OCI-LY3 (cell line): ENCODE results near the gene OTX2.

Experiments used
- H2AFZ ChIP-seq: fragments of 200-600, 300-600 bp; shearing (Covaris generic); 2 replicates; pipeline ENCODE4 v1.6.0; 2014; ENCODE audit warnings: antibody characterized with exemption, low read depth, low read length
- H3K27ac ChIP-seq: fragments of 200-600, 300-600 bp; sonication (generic); 2 replicates; pipeline ENCODE4 v1.5.1; 2014; ENCODE audit warnings: mild to moderate bottlenecking, low read length, moderate library complexity, mixed read lengths
- H3K27me3 ChIP-seq: fragments of 200-600, 300-600 bp; sonication (generic); 2 replicates; pipeline ENCODE4 v1.6.1; 2014; ENCODE audit warnings: low read depth, low read length, mixed read lengths
- H3K36me3 ChIP-seq: fragments of 200-600, 300-600 bp; sonication (generic); replicated peaks from 2 replicates; pipeline ENCODE3; 2014; ENCODE audit warnings: low read depth, low read length, mixed read lengths
- H3K4me1 ChIP-seq: fragments of 300-600, 200-600 bp; sonication (generic); 2 replicates; pipeline ENCODE4 v1.6.1; 2014; ENCODE audit warnings: low read length, mixed read lengths
- H3K4me2 ChIP-seq: fragments of 200-600, 300-600 bp; sonication (generic); 2 replicates; pipeline ENCODE4 v1.6.1; 2014; ENCODE audit warnings: low read length, mixed read lengths
- H3K4me3 ChIP-seq: fragments of 300-600, 200-600 bp; sonication (generic); 2 replicates; pipeline ENCODE4 v1.5.1; 2014; ENCODE audit warnings: antibody characterized with exemption, mild to moderate bottlenecking, low read length, moderate library complexity
- H3K79me2 ChIP-seq: fragments of 300-600, 200-600 bp; shearing (Covaris generic); 2 replicates; pipeline ENCODE4 v1.6.1; 2014; ENCODE audit warnings: mild to moderate bottlenecking, low read length, mixed read lengths
- H3K9ac ChIP-seq: fragments of 300-600, 200-600 bp; shearing (Covaris generic); 2 replicates; pipeline ENCODE4 v1.6.0; 2014; ENCODE audit warnings: mild to moderate bottlenecking, low read length, moderate library complexity
- H3K9me3 ChIP-seq: fragments of 200-600, 300-600 bp; shearing (Covaris generic); 2 replicates; pipeline ENCODE4 v1.6.1; 2014; ENCODE audit warnings: low read length, mixed read lengths; ENCODE audit not compliant: insufficient read depth
- H4K20me1 ChIP-seq: fragments of 200-600, 300-600 bp; sonication (generic); 2 replicates; pipeline ENCODE4 v1.6.1; 2016; ENCODE audit warnings: low read length, mixed read lengths; ENCODE audit not compliant: insufficient read depth
- CTCF ChIP-seq: fragments of 200-600, 300-600 bp; sonication (generic); IDR thresholded peaks from 2 replicates; pipeline ENCODE4 v1.5.1; 2014; ENCODE audit warnings: antibody characterized with exemption, low read length, low read depth
- EZH2phosphoT487 ChIP-seq: fragments of 200-600 bp; shearing (Covaris generic); IDR thresholded peaks from 2 replicates; pipeline ENCODE4 v1.6.1; 2018; ENCODE audit warnings: antibody characterized with exemption, mixed run types, low read depth

OTX2 gene

GRCh38 chr14:56810147-56810719 is at the start of gene OTX2:
Gene OTX2, minus strand, starts transcription at chr14:56810479. Its CDS starts 5,023 bp downstream, at chr14:56805456.
- Histone ChIP-seq H2AFZ (no peak within 1 kb of the TSS), H3K4me2 (no peak within 1 kb of the TSS), H3K27me3 (no peaks in the 10 kb centered on the region), H3K27ac (no peak within 1 kb of the TSS), H3K4me1 (no peaks in the 10 kb centered on the region), H3K9ac (no peak within 1 kb of the TSS), H4K20me1 (no peaks in the 10 kb centered on the region), H3K36me3 (no peaks in the 10 kb centered on the region), H3K79me2 (no peaks in the 10 kb centered on the region), H3K4me3 (no peak within 1 kb of the TSS), H3K9me3 (no peaks in the 10 kb centered on the region)
- TF ChIP-seq CTCF (no peak), EZH2phosphoT487 (no peak)

DNA sequence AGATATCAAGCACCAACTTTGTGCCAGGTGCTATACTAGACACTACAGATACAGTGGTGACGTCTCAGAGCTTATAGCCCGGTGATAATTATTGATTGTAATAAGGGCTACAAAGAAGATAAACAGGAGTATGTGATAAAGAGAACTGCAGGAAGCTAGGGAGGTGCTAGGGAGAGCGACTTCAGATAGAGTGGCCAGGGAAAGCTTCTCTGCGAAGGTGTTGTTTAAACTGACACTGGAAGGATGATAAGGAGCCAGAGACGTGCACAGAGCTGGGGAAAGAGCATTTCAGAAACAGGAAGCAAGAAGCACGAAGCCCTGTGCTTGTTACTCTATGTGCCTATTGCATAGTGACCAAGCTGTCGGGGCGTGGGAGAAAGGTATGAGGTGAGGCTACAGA is 48.1 kb upstream of the OTX2 start:
- Histone ChIP-seq H3K79me2 (no peaks in the 10 kb centered on the region), H3K27ac (no peak overlapping the region), H3K4me3 (no peak overlapping the region), H4K20me1 (no peaks in the 10 kb centered on the region), H3K27me3 (peaks cover 13% of the 10 kb centered on the region), H3K36me3 (no peaks in the 10 kb centered on the region), H3K9ac (no peak overlapping the region), H2AFZ (no peak overlapping the region), H3K4me2 (no peak overlapping the region), H3K9me3 (no peaks in the 10 kb centered on the region), H3K4me1 (no peaks in the 10 kb centered on the region)
- TF ChIP-seq CTCF (no peak), EZH2phosphoT487 (no peak)

DNA sequence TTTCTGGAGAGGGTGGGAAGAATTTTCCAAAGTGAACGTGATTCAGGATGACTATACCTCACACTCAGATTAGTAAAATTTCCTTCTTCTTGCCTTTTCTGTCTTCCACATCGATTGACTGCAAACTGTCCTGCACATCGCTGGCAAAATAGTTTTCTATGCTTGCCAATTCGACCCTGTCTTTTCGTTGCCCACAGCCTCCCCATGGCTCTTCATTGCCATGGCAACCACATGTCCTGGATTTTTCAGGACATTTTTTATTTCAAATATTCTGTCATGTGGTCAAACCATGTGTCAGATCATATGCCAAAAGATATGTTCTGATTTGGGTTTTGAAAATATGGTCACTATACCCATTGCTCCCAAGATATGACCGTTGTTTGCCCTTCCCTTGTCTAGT is 46.9 kb upstream of the OTX2 start:
- Histone ChIP-seq H3K27me3 (peaks cover 19% of the 10 kb centered on the region), H4K20me1 (no peaks in the 10 kb centered on the region), H3K4me3 (no peak overlapping the region), H3K9ac (no peak overlapping the region), H3K4me1 (no peaks in the 10 kb centered on the region), H3K79me2 (no peaks in the 10 kb centered on the region), H3K36me3 (no peaks in the 10 kb centered on the region), H2AFZ (no peak overlapping the region), H3K27ac (no peak overlapping the region), H3K4me2 (no peak overlapping the region), H3K9me3 (no peaks in the 10 kb centered on the region)
- TF ChIP-seq CTCF = no peak
- TF ChIP-seq EZH2phosphoT487 = no peak

DNA sequence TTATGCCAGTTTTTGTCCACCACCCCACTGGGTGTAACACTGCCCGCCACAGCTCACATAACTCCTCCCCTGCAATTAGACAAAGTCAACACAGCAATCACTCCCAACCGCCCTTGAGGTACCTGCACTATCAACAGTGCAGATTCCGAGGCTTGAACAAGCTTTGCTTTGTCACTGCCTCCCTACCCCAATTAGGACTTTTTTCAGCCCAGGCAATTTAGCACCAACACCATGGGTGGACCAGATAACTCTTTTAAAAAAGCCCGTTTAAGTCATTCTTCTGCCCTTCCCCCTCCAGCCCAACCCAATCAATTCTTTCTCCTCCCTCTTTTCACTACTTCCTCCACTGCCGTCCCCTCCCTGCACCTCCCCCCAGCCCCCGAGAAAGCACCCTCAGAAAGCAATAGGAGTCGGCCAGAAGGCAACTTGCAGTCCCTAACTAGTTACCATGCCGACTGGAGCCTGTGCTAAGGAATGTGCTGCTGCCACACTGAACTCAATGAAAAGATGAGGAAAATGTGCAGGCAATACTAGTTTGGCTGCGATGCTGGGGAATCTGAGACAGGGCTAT is 45.7 kb upstream of the OTX2 start:
- H3K4me2 ChIP-seq = no peak overlapping the region
- H3K36me3 ChIP-seq = no peaks in the 10 kb centered on the region
- no peak overlapping the region for H3K4me3 ChIP-seq
- H3K27me3 ChIP-seq = peaks cover 19% of the 10 kb centered on the region
- H3K27ac ChIP-seq = no peak overlapping the region
- H4K20me1 ChIP-seq = no peaks in the 10 kb centered on the region
- H3K9me3 ChIP-seq = no peaks in the 10 kb centered on the region
- no peaks in the 10 kb centered on the region for H3K79me2 ChIP-seq
- no peak overlapping the region for H3K9ac ChIP-seq
- no peak overlapping the region for H2AFZ ChIP-seq
- TF ChIP-seq CTCF (no peak), EZH2phosphoT487 (no peak)
- H3K4me1 ChIP-seq = no peaks in the 10 kb centered on the region
